SKM-1 treated with dmso at 0.1 percent for 144 hours (cell line): Measurements from ENCODE around the gene LY6G6C.
A peak's percentile ranks its signal among the peaks of the same experiment; 100 is the strongest.

Experiments
- DNase-seq: peaks from one replicate; lab custom pipeline; 2025; ENCODE audit not compliant: unreplicated experiment; lab: John Stamatoyannopoulos, UW

LY6G6C gene

DNA sequence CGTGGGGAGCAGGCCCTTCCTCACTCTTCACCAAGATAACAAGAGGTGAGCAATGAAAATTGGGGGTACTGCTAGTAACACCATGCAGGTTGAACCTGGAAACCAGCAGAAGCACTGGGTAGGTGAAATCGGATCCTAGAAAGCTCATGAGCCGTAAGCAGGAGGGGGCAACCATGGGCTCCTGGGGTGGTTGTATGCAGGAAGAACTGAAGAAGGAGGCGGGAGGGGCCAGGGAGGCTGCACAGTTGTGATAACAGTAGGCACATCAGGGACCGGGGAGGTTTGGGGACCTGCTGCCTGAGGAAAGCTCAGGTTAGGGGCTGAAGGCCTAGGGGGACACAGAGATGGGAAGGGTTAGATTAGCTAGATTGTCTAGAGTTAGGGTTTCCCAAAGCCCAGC lies 35.1 kb downstream of the LY6G6C start:
- DNase-seq = no peak

DNA sequence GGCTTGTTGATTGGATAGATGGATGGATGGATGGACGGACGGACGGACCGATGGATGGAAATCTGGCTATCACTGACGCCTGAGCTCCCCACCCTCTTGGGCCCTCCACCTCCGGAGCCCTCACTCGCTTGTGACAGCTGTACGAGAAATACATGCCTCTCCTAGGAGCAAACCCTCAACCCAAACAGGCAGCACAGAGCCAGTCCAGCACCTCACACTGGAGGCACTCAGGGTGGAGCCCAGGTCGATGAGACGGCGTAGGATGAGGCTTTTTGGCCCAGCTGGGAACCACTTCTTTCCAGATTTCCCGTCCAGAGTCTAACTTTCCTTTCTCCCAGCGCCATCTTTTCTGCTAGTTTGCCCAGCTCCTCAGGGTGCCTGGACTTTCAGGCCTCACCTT lies 38.0 kb downstream of the LY6G6C start:
- no peak for DNase-seq

- no peak for DNase-seq
These were observed 40.3 kb downstream of the LY6G6C start for GRCh38 chr6:31681135-31681671.

DNA sequence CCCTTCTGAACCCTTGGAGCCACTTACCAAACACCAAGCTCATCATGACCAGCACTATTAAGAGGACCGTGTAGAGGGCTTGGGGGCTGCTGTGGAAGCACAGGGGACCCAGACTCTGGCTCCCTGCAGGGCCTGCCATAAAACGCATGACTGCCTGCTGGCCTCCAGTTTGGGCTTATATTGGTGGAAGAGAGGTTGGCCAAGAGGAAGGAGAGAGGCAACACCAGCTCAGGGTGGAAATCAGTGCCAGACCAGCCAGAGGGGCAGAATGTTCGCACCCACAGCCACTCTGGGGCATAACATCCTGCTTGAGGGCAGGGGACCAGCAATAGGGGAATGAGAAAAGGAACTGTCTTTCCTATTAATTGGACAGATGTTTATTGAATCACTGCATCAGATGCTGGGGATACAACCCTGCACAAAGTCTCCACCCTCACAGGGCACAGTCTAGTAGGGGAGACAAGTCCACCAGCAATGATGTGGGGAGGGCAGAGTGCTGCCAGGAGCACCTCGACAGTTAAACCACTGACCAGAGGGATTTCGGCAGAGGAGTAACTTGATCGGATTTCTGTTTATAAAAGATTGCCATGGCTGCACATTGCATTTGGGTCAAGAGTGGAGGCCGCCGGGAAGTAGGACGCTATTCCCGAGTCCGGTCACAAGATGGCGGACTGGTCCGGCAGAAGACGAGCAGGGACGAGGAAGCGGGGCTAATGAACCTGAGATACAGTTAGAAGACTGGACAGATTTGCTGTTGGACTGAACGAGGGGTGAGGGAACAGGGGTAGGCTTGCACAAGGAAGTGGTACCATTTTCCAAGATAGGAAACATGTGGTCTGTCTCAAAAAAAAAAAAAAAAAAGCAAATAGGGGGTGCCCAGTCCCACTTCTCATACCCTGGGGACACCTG lies 41.1 kb downstream of the LY6G6C start, which contains the start of gene LY6G5C:
TSS of gene LY6G5C (minus strand) at position 842 of the 909 bp plus-strand sequence. CDS start at position 148, 694 bp downstream.
- DNase-seq = peak; percentile 75

GRCh38 chr6:31677955-31678354 lies 43.6 kb downstream of the LY6G6C start:
- DNase-seq = no peak

GRCh38 chr6:31676904-31677303 lies 44.6 kb downstream of the LY6G6C start:
- no peak for DNase-seq

DNA sequence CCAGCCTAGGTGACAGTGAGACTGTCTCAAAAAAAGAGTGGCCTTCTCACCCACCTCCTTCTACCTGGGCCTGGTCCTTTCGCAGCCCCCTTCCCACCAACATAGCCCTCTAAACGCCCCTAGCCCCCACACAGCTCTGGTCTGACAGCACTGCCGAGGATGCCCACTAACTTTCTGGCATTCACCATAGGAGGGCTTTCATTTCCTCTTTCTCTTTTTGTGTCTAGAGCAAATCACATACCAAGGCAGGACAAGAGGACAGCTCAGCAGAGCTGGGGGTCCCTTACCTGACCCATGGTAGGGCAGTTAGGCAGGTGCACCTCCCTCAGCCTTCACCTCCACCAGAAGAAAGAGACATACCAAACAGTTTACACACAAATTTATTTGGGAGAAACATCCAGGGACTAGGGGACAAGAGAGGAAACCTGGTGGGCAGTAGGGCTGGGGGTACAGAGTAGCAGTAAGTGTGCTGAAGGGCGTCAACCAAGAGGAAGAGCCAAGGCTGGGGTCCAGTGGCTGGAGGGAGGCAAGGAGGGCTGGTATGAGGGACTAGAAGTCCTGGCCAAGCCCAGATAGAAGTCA lies 45.1 kb downstream of the LY6G6C start:
- no peak for DNase-seq

DNA sequence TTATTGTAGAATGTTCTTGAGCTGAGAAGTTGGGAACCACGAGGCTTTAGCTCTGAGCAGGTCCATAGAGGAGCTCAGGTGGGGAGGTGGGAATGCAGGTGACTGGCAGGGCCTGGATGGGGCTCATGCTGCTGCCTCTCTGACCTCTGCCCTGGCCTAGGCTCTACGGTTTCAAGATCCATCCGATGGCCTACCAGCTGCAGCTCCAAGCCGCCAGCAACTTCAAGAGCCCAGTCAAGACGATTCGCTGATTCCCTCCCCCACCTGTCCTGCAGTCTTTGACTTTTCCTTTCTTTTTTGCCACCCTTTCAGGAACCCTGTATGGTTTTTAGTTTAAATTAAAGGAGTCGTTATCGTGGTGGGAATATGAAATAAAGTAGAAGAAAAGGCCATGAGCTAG lies 51.9 kb downstream of the LY6G6C start, which contains the start of gene LY6G5B:
TSS of gene LY6G5B (plus strand) at position 301 of the 400 bp plus-strand sequence. CDS start 975 bp downstream, outside the sequence.
- DNase-seq = no peak
